ENCODE results near the gene FAIM.

FAIM gene

DNA sequence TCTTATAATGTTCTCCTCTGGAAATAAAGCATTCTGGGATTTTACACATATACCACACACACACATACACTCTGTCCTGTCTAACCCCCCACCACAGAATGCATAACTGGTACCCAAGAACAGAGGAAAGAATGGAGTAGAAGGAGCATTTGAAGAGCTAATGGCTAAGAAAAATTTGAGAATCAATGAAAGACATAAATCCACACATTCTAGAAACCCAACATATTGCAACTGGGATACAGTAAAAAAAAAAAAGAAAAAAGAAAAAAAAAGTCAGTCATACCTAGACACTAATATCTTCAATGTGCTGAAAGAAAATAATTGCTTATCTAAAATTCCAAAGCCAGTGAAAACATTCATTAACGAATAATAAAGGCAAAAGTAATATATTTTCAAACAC, 35.4 kb upstream of the FAIM start:
- CTCF ChIA-PET = interaction anchor here (1.0 to 2.9 kb wide), 2 partner anchors 21 to 342 kb away, joined by 3 to 10 read pairs; partner anchors contain the start of gene CEP70
- no peak for DNase-seq (ENCODE audit: extremely low spot score)
- TF ChIP-seq, protein P1, sequence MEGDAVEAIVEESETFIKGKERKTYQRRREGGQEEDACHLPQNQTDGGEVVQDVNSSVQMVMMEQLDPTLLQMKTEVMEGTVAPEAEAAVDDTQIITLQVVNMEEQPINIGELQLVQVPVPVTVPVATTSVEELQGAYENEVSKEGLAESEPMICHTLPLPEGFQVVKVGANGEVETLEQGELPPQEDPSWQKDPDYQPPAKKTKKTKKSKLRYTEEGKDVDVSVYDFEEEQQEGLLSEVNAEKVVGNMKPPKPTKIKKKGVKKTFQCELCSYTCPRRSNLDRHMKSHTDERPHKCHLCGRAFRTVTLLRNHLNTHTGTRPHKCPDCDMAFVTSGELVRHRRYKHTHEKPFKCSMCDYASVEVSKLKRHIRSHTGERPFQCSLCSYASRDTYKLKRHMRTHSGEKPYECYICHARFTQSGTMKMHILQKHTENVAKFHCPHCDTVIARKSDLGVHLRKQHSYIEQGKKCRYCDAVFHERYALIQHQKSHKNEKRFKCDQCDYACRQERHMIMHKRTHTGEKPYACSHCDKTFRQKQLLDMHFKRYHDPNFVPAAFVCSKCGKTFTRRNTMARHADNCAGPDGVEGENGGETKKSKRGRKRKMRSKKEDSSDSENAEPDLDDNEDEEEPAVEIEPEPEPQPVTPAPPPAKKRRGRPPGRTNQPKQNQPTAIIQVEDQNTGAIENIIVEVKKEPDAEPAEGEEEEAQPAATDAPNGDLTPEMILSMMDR (IDR thresholded peaks at IDR 0.05; ENCODE audit: control extremely low read depth, extremely low read depth, low read depth, missing control alignments) = no peak
- POLR2A ChIA-PET = no interaction called here

DNA sequence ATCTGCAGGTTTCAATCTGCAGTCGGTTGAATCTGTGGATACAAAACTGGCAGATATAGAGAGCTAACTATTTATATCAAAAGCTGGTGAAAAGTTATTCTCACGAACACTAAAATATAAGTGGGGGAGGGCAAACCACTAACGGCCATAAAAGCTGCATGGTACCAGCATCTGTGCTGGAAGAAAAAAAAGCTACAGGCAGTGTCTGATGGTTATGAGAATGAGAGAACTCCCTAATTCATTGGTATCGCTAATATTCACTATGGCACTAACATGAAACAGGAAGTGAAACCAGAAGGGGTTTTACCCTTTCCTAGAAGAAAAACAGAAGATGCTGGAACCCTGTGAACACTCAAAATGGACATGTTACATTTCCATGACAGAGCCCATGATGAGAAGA, 30.4 kb upstream of the FAIM start:
- POLR2A ChIA-PET = no interaction called here
- CTCF ChIA-PET = interaction anchor here (1.4 to 4.4 kb wide), 3 partner anchors 10 to 338 kb away, joined by 5 to 26 read pairs (median 10); partner anchors contain the start of gene CEP70
- TF ChIP-seq, protein P1 (IDR thresholded peaks at IDR 0.05; ENCODE audit: control extremely low read depth, extremely low read depth, low read depth, missing control alignments) = no peak
- DNase-seq (ENCODE audit: extremely low spot score) = no peak

DNA sequence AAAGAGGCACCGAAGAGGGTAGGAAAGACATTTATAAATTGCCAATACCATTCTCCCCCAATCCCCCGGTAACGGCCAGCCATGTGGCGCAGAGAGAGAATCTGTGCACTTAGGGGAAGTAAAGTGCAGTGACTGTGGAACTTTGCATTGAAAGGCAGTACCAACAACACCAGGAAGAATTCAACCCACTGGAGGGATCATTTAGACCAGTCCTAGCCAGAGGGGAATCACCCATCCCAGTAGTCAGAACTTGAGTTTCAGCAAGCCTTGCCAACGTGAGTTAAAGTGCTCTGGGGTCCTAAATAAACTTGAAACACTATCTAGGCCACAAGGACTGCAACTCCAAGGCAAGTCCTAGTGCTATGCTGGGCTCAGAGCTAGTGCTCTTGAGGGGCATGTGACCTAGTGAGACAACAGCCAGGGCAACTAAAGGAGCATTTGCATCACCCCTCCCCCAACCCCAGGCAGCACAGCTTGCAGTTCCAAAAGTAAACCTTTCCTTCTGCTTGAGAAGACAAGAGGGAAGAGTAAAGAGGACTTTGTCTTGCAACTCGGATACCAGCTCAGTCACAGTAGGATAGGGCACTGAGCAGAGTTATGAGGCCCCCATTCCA, 29.5 kb upstream of the FAIM start:
- DNase-seq (ENCODE audit: extremely low spot score) = no peak
- ChIA-PET POLR2A (no interaction called here), CTCF (interaction anchor here (0.8 to 4.4 kb wide), 5 partner anchors 11 to 344 kb away, joined by 3 to 26 read pairs (median 9); partner anchors contain the start of gene CEP70)
- TF ChIP-seq, protein P1 (IDR thresholded peaks at IDR 0.05; ENCODE audit: control extremely low read depth, extremely low read depth, low read depth, missing control alignments) = no peak

DNA sequence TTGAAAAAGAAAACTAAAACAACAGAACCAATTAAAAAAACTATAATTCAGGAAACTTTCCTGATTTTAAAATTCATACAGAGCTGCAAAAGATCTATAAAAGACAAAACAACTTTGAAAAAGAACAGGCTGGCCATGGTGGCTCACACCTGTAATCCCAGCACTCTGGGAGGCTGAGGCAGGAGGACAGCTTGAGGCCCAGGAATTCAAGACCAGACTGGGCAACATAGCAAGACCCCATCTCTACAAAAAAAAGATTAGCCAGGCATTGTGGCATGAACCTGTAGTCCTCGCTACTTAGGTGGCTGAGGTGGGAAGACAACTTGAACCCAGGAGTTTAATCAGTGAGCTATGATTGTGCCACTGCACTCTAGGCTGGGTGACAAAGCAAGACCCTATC, 21.2 kb upstream of the FAIM start:
- CTCF ChIA-PET = interaction anchor here (0.7 to 15.2 kb wide), 3 partner anchors 10 to 330 kb away, joined by 3 to 503 read pairs (median 3); no protein-coding TSS in a partner anchor
- POLR2A ChIA-PET = no interaction called here
- no peak for DNase-seq (ENCODE audit: extremely low spot score)
- TF ChIP-seq, protein P1 (IDR thresholded peaks at IDR 0.05; ENCODE audit: control extremely low read depth, extremely low read depth, low read depth, missing control alignments) = no peak

DNA sequence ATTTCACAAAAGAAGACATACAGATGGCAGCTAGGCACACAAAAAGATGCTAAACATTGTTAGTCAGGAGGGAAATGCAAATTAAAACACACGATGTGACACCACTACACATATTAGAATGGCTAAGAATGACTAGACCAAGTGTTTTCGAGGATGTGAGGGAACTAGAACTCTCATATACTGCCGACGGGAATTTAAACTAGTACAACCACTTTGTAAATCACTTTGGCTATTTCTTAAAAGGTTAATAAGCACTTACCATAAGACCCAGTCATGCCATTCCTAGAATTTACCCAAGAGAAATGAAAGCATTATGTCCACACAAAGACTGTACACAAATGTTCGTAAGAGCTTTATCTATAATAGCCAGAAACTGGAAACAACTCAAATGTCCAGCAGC, 20.1 kb upstream of the FAIM start:
- ChIA-PET POLR2A (no interaction called here), CTCF (interaction anchor here (1.2 to 15.2 kb wide), 2 partner anchors 11 to 329 kb away, joined by 3 to 503 read pairs; no protein-coding TSS in a partner anchor)

DNA sequence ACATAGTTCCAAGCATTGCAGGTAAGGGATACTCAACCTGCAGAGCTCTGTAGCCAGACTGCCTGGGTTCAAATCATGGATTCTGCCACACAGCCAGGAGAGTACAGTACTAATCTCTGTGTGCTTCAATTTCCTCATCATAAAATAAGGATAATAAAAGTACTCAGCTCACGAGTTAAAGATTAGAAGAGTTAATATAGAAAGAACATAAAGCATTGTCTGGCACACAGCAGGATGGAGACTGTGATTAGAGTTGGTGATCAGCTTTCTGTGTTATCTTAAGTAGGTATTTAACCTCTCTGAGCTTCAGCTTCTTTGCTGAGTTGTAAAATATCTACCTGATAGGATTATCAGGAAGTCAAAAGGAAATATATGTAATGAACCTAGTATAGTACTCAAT, 17.2 kb upstream of the FAIM start:
- no peak for DNase-seq (ENCODE audit: extremely low spot score)
- CTCF ChIA-PET = interaction anchor here (1.0 to 15.2 kb wide), 3 partner anchors 12 to 345 kb away, joined by 5 to 503 read pairs (median 7); no protein-coding TSS in a partner anchor
- TF ChIP-seq, protein P1 (IDR thresholded peaks at IDR 0.05; ENCODE audit: control extremely low read depth, extremely low read depth, low read depth, missing control alignments) = no peak
- POLR2A ChIA-PET = no interaction called here

More for the DNA sequence above, 20.1 kb upstream of the FAIM start:
- no peak for DNase-seq (ENCODE audit: extremely low spot score)
- TF ChIP-seq, protein P1 (IDR thresholded peaks at IDR 0.05; ENCODE audit: control extremely low read depth, extremely low read depth, low read depth, missing control alignments) = no peak

Measured in GM10248 (cell line).